Natural killer cell (primary cell): ENCODE measurements around the gene IRX2. TPM values are rescaled to one million over a fixed set of nuclear protein-coding genes. Genes with fewer than 3 reads are reported as not detected.

Experiments used
- ATAC-seq, 3 donors: fragments of 150-1000 bp in 2 of 3; fragments of 200-7000 bp in 1 of 3; cut with Tn5 transposase; 1 replicate in 1 of 3; 2 replicates in 2 of 3; pipeline ENCODE4 v1.10.0; 2021; ENCODE audit warnings: mild to moderate bottlenecking in 2 of 3, moderate library complexity in 2 of 3
- DNase-seq, 2 donors: peaks; one replicate each; pipeline versions ENCODE4 v3.0.0 to v3.0.0-alpha.2; 2013 to 2021; ENCODE audit warnings: mixed read lengths in 1 of 2
- H3K27ac ChIP-seq: one replicate; pipeline ENCODE4 v1.5.1; 2013; ENCODE audit warnings: mild to moderate bottlenecking, low read length
- H3K27me3 ChIP-seq: one replicate; pipeline ENCODE4 v1.6.1; 2013; ENCODE audit warnings: low read length; ENCODE audit not compliant: control insufficient read depth, insufficient read depth
- H3K36me3 ChIP-seq: one replicate; pipeline ENCODE4 v1.6.1; 2013; ENCODE audit warnings: low read length; ENCODE audit not compliant: control insufficient read depth, insufficient read depth
- H3K4me1 ChIP-seq: one replicate; pipeline ENCODE4 v1.6.1; 2013; ENCODE audit warnings: low read length; ENCODE audit not compliant: control insufficient read depth, insufficient read depth
- H3K4me3 ChIP-seq: one replicate; pipeline ENCODE4 v1.5.1; 2013; ENCODE audit warnings: low read length
- H3K9me3 ChIP-seq: one replicate; pipeline ENCODE4 v1.6.1; 2013; ENCODE audit warnings: low read length; ENCODE audit not compliant: control insufficient read depth, insufficient read depth
- H3K27ac Mint-ChIP-seq, 2 donors: one replicate each; pipeline ENCODE4 v1.8.0; 2022; ENCODE audit warnings: mild to moderate bottlenecking in 2 of 2, mixed read lengths in 2 of 2, moderate library complexity in 1 of 2
- H3K27me3 Mint-ChIP-seq, 2 donors: one replicate each; pipeline ENCODE4 v1.8.0; 2022; ENCODE audit warnings: low read depth in 2 of 2, mixed read lengths in 2 of 2
- H3K36me3 Mint-ChIP-seq: one replicate; pipeline ENCODE4 v1.8.0; 2022; ENCODE audit warnings: mixed read lengths
- H3K4me1 Mint-ChIP-seq, 2 donors: one replicate each; pipeline ENCODE4 v1.8.0; 2022; ENCODE audit warnings: mixed read lengths in 2 of 2
- H3K4me3 Mint-ChIP-seq: one replicate; pipeline ENCODE4 v1.8.0; 2022; ENCODE audit warnings: mild to moderate bottlenecking, moderate library complexity, mixed read lengths
- H3K9me3 Mint-ChIP-seq, 2 donors: one replicate each; pipeline ENCODE4 v1.8.0; 2022; ENCODE audit warnings: mixed read lengths in 2 of 2
- WGBS: methylation state at CpG from one replicate; pipeline ENCODE4 v1.1.7; 2013; ENCODE audit warnings: missing lambda C conversion rate; ENCODE audit not compliant: insufficient coverage; 5-methylcytosine and 5-hydroxymethylcytosine counted together
- intact Hi-C: fragments of 100-400 bp; cut with micrococcal nuclease; formaldehyde crosslinking; loops from one replicate; pipeline ENCODE4 v1.14.2; 2022
- total RNA-seq, 4 donors: library from RNA; stranded (reverse); fragments of 120-200 nt in 1 of 4; gene quantifications; one replicate each; pipeline versions ENCODE4 v1.2.3 to v1.2.4, GENCODE V29; 2013 to 2022
- TF ChIP-seq, protein P1 (sequence below): fragments of 200-600 bp; IDR thresholded peaks from one replicate; pipeline ENCODE4 v1.8.0; 2022; ENCODE audit warnings: antibody characterized with exemption

The IRX2 gene
- total RNA-seq, 3 donors from 2014 or later (not counting 1 experiment from before 2014, with no cell fraction given) = not detected

DNA sequence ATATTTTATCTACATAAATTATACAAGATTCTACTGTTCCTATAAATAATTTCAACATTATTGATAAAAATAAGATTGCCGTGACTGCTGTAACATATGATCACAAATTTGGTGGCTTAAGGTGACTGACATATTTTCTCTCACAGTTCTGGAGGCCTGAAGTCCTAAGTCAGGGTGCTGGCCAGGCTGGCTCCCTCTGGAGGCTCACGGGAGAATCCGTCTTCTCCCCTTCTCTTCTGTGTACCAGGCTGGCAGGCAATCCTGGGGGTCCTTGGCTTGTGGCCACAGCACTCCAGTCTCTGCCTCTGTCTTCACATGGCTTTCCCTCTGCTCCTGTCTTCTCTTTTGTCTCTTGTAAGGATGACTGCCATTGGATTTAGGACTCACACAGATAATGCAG, 31.7 kb upstream of the IRX2 start:
- H3K4me3 Mint-ChIP-seq = no peak overlapping the region
- DNase-seq (no peak), ATAC-seq (no peak)
- WGBS = 87% methylated on average over 3 of the region's 3 CpGs
- H3K9me3 Mint-ChIP-seq = peaks cover 0 to 5% of the 10 kb centered on the region in 2 donors
- TF ChIP-seq, protein P1, sequence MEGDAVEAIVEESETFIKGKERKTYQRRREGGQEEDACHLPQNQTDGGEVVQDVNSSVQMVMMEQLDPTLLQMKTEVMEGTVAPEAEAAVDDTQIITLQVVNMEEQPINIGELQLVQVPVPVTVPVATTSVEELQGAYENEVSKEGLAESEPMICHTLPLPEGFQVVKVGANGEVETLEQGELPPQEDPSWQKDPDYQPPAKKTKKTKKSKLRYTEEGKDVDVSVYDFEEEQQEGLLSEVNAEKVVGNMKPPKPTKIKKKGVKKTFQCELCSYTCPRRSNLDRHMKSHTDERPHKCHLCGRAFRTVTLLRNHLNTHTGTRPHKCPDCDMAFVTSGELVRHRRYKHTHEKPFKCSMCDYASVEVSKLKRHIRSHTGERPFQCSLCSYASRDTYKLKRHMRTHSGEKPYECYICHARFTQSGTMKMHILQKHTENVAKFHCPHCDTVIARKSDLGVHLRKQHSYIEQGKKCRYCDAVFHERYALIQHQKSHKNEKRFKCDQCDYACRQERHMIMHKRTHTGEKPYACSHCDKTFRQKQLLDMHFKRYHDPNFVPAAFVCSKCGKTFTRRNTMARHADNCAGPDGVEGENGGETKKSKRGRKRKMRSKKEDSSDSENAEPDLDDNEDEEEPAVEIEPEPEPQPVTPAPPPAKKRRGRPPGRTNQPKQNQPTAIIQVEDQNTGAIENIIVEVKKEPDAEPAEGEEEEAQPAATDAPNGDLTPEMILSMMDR = no peak
- Histone ChIP-seq H3K36me3 (no peaks in the 10 kb centered on the region), H3K9me3 (peaks cover 4% of the 10 kb centered on the region), H3K4me3 (no peak overlapping the region), H3K27ac (no peak overlapping the region), H3K27me3 (no peaks in the 10 kb centered on the region), H3K4me1 (no peaks in the 10 kb centered on the region)
- H3K27ac Mint-ChIP-seq = no peak overlapping the region
- no peaks in the 10 kb centered on the region for H3K27me3 Mint-ChIP-seq
- intact Hi-C loops = no loop called here
- H3K36me3 Mint-ChIP-seq = no peaks in the 10 kb centered on the region
- no peaks in the 10 kb centered on the region for H3K4me1 Mint-ChIP-seq

DNA sequence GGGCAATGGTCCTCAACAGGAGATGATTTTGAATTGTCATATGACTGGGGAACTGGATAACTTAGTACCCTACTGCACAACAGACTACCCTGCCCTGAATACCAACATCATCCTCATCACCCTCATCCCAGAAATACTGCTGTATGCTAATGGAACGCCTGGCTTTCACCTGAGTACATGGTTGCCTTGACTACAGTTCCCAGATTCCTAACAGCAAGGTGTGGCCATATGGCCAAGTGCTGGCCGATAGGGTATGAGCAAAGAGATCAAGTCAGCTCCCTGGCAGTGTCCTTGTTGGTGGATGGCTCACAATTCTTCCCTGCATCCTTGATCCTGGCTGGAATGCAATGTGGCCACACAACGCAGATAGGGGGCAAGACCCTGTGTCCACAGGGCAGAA, 31.2 kb upstream of the IRX2 start:
- H3K4me1 ChIP-seq = no peaks in the 10 kb centered on the region
- H3K4me1 Mint-ChIP-seq = no peaks in the 10 kb centered on the region
- H3K4me3 Mint-ChIP-seq = no peak overlapping the region
- ATAC-seq (no peak), DNase-seq (no peak)
- H3K27ac ChIP-seq = no peak overlapping the region
- H3K36me3 ChIP-seq = no peaks in the 10 kb centered on the region
- H3K27me3 ChIP-seq = no peaks in the 10 kb centered on the region
- no peak overlapping the region for H3K27ac Mint-ChIP-seq
- TF ChIP-seq, protein P1 = no peak
- H3K27me3 Mint-ChIP-seq = no peaks in the 10 kb centered on the region
- H3K36me3 Mint-ChIP-seq = no peaks in the 10 kb centered on the region
- intact Hi-C loops = no loop called here
- peaks cover 4% of the 10 kb centered on the region for H3K9me3 ChIP-seq
- H3K4me3 ChIP-seq = no peak overlapping the region
- WGBS = 73% methylated on average over 3 of the region's 3 CpGs
- peaks cover 0 to 5% of the 10 kb centered on the region in 2 donors for H3K9me3 Mint-ChIP-seq

DNA sequence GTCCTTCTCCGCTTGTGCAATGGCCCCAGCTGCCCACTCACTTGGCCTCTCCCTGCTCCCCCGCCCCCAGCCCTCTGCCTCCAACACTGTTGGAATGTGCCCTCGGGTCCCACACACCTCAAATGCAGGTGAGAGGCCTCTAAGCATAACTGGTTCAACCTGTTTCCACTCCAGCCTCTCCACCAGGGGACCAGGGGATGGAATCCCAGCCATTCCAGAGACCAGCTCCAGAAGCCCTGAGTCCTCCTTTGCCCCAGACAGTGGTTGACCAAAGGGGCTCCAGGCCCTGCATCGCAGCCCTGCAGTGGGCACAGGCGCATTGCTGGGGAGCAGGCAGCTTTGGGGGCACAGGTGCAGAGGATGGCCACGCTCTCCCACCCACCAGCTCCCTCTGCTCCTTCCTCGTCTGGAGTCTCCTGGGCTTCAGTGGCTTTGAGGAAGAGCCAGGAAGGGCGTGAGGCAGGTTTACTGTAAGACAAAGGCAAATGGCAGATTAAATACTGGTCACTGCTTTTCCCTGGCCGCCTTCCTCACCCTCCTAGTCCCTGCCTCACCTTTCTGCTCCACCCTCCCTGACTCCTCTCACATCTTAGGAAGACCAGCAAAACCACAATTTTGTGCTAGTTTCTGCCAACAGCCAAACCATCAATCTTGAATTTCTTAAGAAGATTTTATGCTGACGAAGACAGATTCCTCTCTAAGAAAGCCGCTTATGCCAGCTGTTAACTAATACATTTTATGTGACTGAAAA, 29.1 kb upstream of the IRX2 start:
- TF ChIP-seq, protein P1 = no peak
- Mint-ChIP-seq H3K36me3 (no peaks in the 10 kb centered on the region), H3K4me3 (no peak overlapping the region), H3K9me3 (peaks cover 2 to 8% of the 10 kb centered on the region in 2 donors), H3K4me1 (no peaks in the 10 kb centered on the region), H3K27me3 (peaks cover 0 to 5% of the 10 kb centered on the region in 2 donors), H3K27ac (no peak overlapping the region)
- no peak for ATAC-seq
- no peak overlapping the region for H3K27ac ChIP-seq
- H3K27me3 ChIP-seq = no peaks in the 10 kb centered on the region
- DNase-seq = no peak
- 73% methylated on average over 10 of the region's 11 CpGs for WGBS
- H3K36me3 ChIP-seq = no peaks in the 10 kb centered on the region
- intact Hi-C loops = no loop called here
- H3K4me3 ChIP-seq = no peak overlapping the region
- peaks cover 4% of the 10 kb centered on the region for H3K9me3 ChIP-seq
- no peaks in the 10 kb centered on the region for H3K4me1 ChIP-seq

DNA sequence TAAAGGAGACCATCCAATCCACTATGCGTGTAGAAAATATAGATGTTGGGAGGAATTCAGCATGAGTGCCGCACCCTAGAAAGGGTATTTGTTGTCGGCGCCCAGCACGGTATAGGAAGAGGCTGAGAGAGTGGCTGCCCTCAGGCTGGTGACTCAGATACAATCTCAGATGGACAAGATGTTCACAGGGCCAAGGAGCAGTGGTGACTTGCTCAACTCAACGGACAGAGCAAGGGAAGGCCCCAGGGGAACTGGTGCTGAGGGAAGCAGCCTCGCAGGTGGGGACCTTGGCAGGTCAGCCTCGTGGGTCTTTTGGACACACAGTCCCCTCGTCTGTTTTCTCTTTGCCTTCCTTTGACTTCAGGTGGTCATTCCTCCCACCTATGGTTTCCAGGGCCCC, 28.0 kb upstream of the IRX2 start:
- WGBS = 84% methylated on average over 9 of the region's 9 CpGs
- no peak for ATAC-seq
- TF ChIP-seq, protein P1 = no peak

More for the DNA sequence above, 28.0 kb upstream of the IRX2 start:
- H3K27ac ChIP-seq = no peak overlapping the region
- peaks cover 4% of the 10 kb centered on the region for H3K9me3 ChIP-seq
- H3K9me3 Mint-ChIP-seq = peaks cover 2 to 3% of the 10 kb centered on the region in 2 donors
- no peak overlapping the region for H3K27ac Mint-ChIP-seq
- no peaks in the 10 kb centered on the region for H3K4me1 ChIP-seq
- no peaks in the 10 kb centered on the region for H3K36me3 Mint-ChIP-seq
- H3K27me3 Mint-ChIP-seq = peaks cover 0 to 5% of the 10 kb centered on the region in 2 donors
- H3K4me3 ChIP-seq = no peak overlapping the region
- no peaks in the 10 kb centered on the region for H3K27me3 ChIP-seq
- H3K36me3 ChIP-seq = no peaks in the 10 kb centered on the region
- H3K4me3 Mint-ChIP-seq = no peak overlapping the region
- intact Hi-C loops = no loop called here
- H3K4me1 Mint-ChIP-seq = no peaks in the 10 kb centered on the region
- DNase-seq = no peak
